Measurements from ENCODE around the gene TRPM4. TPM values are rescaled to one million over a fixed set of nuclear protein-coding genes. Genes with fewer than 3 reads are reported as not detected.

TRPM4 gene
- total and polyA plus RNA-seq, 2 of the 8 experiments (the other 6 are each of a cell fraction or from before 2014, with no cell fraction given): 11.3 to 13.3 TPM

- TF ChIP-seq CBX8 (IDR thresholded peaks at IDR 0.05; ENCODE audit: borderline replicate concordance, low read depth, low read length) (no peak), YY1 (IDR thresholded peaks at IDR 0.05; ENCODE audit: low read depth, low read length) (no peak), E2F6 (IDR thresholded peaks at IDR 0.05) (no peak)
Observed at GRCh38 chr19:49249933-49250332, 92.3 kb downstream of the TRPM4 start (continued).
